ENCODE data around the gene PLCL1.

The PLCL1 gene

DNA sequence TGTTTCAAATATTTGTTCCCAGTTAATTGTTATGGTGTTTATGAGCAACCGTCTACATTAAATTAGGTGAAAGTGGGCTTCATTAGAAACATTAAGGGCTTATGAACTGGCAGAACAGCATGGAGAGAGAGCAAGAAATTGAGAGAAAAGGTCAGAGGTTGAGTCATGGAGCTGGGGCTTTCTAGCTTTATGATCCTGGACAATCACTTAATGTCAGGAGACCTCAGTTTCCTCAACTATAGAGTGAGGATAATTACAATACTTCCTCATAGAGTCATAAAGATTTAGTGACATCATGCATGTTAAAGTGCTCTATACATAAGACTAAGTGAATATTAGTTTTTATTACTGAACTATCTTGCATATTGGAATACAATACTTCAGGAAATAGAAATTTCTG is 83.9 kb downstream of the PLCL1 start:
- no peak for DNase-seq

DNA sequence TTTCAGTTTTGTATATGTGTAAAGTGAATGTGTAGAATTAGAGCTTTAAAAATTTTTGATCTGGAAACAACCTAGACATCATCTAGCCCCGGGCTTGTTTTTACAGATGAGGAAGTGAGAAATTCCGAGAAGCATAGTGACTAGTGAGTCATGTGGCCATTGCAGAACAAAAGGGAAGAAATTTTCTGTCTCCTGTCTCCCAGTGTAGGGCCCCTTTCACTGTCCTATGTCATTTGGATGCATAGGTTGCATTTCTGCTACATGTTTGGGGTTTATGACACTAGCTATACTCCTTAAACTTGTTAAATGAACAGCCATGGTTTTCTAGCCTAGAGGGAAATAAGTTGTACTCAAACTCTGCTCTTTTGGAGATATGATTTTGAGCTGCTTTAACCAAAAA is 84.6 kb downstream of the PLCL1 start:
- peak in 2 of 5 donors; percentile 6 to 75 for DNase-seq

DNA sequence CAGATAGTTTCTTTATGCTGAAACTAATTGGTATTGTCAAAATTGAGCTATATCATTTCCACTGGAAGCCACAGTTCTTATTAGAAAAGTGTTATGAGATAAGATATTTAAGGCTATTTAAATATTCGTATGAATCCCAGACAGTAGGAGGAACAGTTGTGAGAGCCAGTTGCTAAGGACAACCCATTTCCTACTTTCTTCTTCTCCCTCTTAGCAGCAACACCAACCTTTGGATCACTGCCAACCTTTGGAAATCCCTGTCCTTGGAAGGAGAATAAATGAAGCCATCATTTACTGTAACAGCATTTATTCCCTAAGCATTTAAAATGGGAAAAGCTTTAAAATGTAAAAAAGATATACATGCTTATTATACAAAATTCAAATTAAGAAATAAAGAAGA is 85.8 kb downstream of the PLCL1 start:
- no peak for DNase-seq

DNA sequence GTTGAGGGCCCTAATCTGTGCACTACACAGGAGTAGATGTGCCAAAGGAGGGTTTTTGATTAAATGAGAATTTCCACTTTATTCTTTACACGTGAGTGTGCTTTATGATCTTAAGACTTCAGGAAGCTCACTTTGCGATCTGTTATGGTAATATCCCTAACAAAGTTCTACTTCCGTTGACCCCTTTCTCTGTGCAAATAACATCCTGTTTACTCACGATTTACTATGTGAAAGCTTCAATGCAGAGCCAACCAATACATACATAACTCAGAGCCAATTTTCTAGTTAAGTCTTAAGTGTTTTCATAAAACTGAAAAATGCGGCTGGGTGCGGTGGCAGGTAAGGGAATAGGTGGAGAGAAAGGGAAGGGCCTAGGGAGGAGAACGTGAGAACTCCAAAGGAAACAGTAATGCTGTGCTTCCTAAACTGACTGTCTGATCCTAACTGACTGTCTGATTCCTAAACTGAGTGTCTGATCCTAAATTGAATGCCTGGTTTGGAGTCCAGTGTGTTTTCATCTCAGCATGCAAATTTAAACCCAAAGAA is 87.6 kb downstream of the PLCL1 start:
- DNase-seq, result peak in 1 of 5 donors; percentile 23

DNA sequence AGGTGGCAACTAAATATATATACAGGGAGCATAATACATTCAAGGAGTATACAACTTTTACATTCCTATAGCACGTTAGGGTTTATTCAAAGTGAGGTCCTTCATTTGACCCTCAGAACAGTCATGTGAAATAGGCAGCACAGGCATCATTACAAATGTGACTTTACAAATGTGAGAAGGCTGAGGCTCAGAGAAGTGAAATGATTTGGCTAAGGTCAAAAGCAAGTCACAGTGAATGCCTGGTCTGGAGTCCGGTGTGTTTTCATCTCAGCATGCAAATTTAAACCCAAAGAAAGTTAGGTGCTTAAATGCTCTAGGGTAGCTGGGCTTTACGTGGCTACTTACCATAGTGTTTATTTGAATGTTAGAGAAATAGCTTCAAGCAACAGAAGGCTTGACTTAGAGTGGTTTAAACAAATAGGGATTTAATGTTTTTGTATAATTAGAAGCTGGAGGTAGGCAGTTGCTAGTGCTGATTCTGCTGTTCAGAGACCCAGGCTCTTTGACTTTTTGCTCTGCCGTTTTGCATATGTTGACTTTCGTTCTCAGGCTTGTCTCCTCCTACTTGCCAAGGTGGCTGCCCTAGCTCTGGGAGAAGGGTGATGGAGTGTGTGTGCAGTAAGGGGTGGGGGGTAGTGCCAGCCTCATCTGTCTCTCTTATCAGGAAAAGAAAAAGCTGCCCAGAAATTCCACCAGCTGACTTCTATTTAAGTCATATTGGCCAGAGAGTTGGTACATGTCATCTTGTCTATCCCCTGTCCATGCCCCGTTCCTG is 89.2 kb downstream of the PLCL1 start:
- no peak for DNase-seq

DNA sequence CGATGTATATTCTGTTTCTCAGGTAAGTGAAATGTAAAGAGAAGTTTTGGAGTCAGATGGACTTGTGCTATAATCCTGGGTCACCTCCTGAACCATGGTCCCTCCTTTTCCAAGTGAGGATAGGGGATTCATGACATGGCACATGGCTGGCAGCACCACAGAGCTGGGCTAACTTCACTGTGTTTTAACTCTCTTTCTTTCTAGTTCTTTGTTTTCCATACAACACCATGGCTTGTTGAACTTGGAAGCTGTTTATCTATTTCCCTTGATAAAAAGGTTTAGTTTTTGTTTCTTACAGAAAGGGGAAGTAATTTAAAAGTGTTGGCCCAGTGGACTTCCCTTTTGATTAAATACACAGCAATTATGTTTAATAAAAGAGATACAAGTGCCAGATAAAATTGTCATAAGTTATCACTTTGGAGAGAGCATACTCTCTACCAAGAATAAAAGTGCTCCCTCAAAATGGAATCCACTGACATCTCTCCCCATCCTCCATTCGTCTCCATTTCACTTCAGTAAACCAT is 90.4 kb downstream of the PLCL1 start:
- DNase-seq, result no peak

- DNase-seq, result no peak
These were observed 93.7 kb downstream of the PLCL1 start for GRCh38 chr2:197897960-197898678.

- DNase-seq, result peak in 1 of 5 donors; percentile 57
These were observed 100.1 kb downstream of the PLCL1 start for GRCh38 chr2:197904446-197904845.

- DNase-seq, result no peak
These were observed 103.8 kb downstream of the PLCL1 start for GRCh38 chr2:197908156-197908555.

- DNase-seq, result no peak
These were observed 104.8 kb downstream of the PLCL1 start for GRCh38 chr2:197908990-197909776.

GRCh38 chr2:197911667-197912066 is 107.3 kb downstream of the PLCL1 start:
- no peak for DNase-seq

DNA sequence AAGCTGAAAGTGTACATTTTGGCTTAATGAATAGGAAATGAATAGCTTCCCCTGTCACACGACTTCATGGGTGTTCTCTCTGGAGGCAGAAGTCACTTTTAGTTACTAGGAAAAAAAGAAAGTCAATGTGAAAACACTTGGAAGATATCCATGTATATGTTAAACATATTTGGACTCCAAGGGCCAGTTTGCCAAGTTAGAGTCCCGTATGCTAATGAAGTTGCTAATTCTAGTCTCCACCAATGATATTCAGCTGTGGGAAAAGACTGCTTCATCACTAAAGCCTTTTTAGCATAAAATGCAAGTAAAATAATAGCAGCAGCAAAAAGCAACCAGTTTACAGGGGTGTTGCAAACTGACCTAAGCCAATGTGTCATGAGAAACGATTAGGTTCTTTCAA is 108.7 kb downstream of the PLCL1 start:
- DNase-seq, result no peak

GRCh38 chr2:197914778-197915177 is 110.4 kb downstream of the PLCL1 start:
- DNase-seq, result no peak

- DNase-seq, result no peak
These were observed 111.3 kb downstream of the PLCL1 start for GRCh38 chr2:197915548-197916265.

DNA sequence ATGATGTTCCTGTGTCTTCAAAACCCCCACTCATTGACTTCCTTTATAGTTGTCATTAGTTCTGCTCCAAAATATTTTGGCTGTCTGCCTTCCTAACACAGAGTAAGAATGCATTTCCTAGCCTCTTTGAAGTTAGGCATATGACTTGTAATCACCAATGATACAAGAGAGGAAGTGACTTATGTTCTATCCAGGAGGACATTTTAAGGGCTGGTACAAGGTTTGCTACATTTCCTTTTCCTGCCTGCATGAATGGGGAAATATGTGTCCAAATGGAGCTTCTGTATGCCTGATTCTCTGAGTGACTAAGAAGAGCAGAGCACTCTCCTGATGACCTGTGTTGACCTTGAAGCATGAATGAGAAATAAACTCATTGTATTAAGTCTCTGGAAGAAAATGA is 115.1 kb downstream of the PLCL1 start:
- no peak for DNase-seq

DNA sequence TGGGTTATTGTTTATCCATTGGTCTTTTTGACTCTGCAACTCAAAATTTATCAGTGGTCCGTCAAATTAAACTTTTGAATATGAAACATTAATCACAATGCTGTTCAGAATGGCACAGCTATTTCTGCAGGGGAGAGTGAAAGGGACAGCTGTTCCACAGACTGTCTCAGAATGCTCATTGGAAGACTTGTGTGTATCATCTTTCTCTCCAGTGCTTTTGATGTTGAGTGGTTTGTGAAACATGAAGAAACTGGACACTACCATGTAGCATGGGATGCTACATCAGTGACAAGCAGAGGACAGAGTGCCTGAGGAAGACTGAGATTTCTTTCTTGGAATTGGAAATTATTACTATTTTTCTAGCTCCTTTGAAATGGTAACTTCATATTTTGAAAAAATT is 115.7 kb downstream of the PLCL1 start:
- DNase-seq, result no peak

DNA sequence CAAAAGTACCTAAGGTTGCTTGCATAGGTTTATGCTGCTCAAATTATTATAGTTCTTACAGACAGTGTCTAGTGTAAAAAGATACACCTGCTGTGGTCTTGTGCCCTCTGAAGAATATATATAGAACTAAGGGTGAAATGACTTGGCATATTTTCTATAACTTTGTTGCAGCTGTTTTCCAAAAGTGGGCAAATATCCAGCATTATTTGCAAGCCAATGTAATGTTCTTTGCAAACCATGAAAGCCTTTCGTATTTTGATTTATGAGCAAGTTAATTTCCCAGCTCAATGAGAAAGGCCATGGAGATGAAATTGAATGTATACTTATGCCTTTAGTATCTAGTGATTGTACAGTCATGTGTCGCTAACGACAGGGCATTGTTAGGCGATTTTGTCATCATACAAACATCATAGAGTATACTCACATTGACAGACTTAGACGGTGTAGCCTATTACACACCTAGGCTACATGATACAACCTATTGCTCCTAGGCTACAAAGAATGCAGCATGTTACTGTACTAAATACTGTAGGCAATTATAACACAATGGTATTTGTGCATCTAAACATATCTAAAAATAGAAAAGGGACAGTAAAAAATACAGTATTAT is 116.3 kb downstream of the PLCL1 start:
- DNase-seq, result no peak

DNA sequence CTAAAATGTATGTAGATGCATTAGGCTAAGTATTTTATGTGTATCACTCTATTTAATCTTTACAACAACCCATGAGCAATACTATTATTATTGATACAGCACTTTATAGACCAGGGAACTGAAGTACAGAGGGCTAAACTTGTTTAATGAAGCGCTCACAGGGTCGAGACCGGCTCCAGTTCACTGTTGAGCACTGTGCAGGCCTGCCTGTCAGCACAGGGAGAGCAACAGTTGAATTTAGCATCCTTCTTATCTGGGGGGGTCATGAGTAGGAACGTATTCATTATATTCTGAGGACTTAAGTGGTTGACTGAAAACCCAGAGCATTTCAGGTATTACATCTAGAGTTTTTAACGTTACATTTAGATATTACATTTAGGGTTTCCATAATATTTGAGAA is 120.1 kb downstream of the PLCL1 start:
- no peak for DNase-seq

GRCh38 chr2:197925204-197925603 is 120.8 kb downstream of the PLCL1 start:
- DNase-seq, result no peak

- no peak for DNase-seq
These were observed 121.6 kb downstream of the PLCL1 start for GRCh38 chr2:197925976-197926375.

- no peak for DNase-seq
These were observed 122.3 kb downstream of the PLCL1 start for GRCh38 chr2:197926673-197927072.

DNA sequence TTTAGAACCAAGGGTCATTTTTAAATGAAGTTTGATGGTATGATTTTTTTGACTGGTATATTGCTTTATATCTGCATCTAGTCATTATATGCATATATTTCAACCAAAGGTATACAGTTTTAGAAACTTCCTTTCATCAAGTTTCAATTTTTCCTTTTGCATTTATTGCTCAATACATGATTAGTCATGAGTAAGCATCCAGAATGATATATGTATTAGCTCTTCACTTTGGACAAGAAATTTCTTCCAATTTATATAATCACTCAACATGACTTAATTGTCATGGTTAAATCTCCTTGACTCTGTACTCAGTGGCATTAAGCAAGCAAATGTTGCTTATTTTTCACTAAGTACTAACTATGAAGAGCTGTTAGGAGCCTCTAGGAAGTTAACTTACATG is 123.6 kb downstream of the PLCL1 start:
- DNase-seq, result no peak

All from T-helper 1 cell (primary cell).